Peyer's patch (tissue), 4 donors: Measurements from ENCODE around the gene PDE4D. TPM values are rescaled to one million over a fixed set of nuclear protein-coding genes. Genes with fewer than 3 reads are reported as not detected.

Experiments used
- DNase-seq, 3 donors: peaks; one replicate each; pipeline ENCODE4 v3.0.0-alpha.2; 2017 to 2019
- H3K27ac ChIP-seq, 4 donors: fragments of 200-600 bp; sonication (generic); one replicate each; pipeline ENCODE4 v1.5.1; 2016 to 2019
- H3K27me3 ChIP-seq, 2 donors: fragments of 200-600 bp; sonication (generic); one replicate each; pipeline ENCODE4 v1.5.1; 2019
- H3K36me3 ChIP-seq, 3 donors: fragments of 200-600 bp; sonication (generic); one replicate each; pipeline ENCODE4 v1.5.1; 2016 to 2019
- H3K4me1 ChIP-seq, 4 donors: fragments of 200-600 bp; sonication (generic); one replicate each; pipeline ENCODE4 v1.5.1; 2016 to 2019
- H3K4me3 ChIP-seq, 4 donors: fragments of 200-600 bp; sonication (generic); 1 replicate in 3 of 4; 2 replicates in 1 of 4; pipeline ENCODE4 v1.5.1; 2016 to 2019; ENCODE audit warnings: mild to moderate bottlenecking in 1 of 4
- H3K9me3 ChIP-seq, 4 donors: fragments of 200-600 bp; sonication (generic); one replicate each; pipeline ENCODE4 v1.5.1; 2016 to 2019; ENCODE audit warnings: mild to moderate bottlenecking in 1 of 4
- CTCF ChIP-seq, 6 experiments: fragments of 450-650 bp in 4 of 6; fragments of 200-600 bp in 2 of 6; sonication (generic) in 1 of 6; IDR thresholded peaks; one replicate each; pipeline ENCODE4 v1.5.1; 2017 to 2019; ENCODE audit warnings: antibody characterized with exemption in 6 of 6, mild to moderate bottlenecking in 3 of 6, moderate library complexity in 1 of 6
- POLR2A ChIP-seq, 2 donors: fragments of 450-650 bp; IDR thresholded peaks; one replicate each; pipeline ENCODE4 v1.5.1; 2017; ENCODE audit warnings: antibody characterized with exemption in 2 of 2, mild to moderate bottlenecking in 2 of 2, moderate library complexity in 2 of 2
- total RNA-seq, 4 donors: library from RNA; depleted of rRNA; stranded (reverse); fragments of >200 nt; gene quantifications; one replicate each; pipeline ENCODE4 v1.1.0, GENCODE V29; 2016

PDE4D gene
- total RNA-seq, 4 donors from 2014 or later = 19.8 to 89.1 (median 43.9) TPM

GRCh38 chr5:59332236-59332973 is 561.1 kb downstream of the PDE4D start:
- H3K36me3 ChIP-seq = no peaks in the 10 kb centered on the region
- TF ChIP-seq CTCF (IDR thresholded peaks at IDR 0.05) (no peak), POLR2A (IDR thresholded peaks at IDR 0.05) (no peak)
- H3K4me3 ChIP-seq = no peak overlapping the region
- no peak for DNase-seq
- H3K4me1 ChIP-seq = peaks cover 0 to 8% (median 0%) of the 10 kb centered on the region in 4 donors
- H3K27ac ChIP-seq = no peak overlapping the region
- H3K9me3 ChIP-seq = no peaks in the 10 kb centered on the region
- H3K27me3 ChIP-seq = no peaks in the 10 kb centered on the region

GRCh38 chr5:59330680-59331079 is 562.8 kb downstream of the PDE4D start:
- Histone ChIP-seq H3K4me1 (peaks cover 0 to 8% (median 0%) of the 10 kb centered on the region in 4 donors), H3K4me3 (no peak overlapping the region), H3K9me3 (no peaks in the 10 kb centered on the region), H3K27ac (no peak overlapping the region), H3K36me3 (no peaks in the 10 kb centered on the region), H3K27me3 (no peaks in the 10 kb centered on the region)
- DNase-seq = no peak
- TF ChIP-seq POLR2A (IDR thresholded peaks at IDR 0.05) (no peak), CTCF (IDR thresholded peaks at IDR 0.05) (no peak)

- no peak overlapping the region for H3K27ac ChIP-seq
Measured at GRCh38 chr5:59328709-59329296, 564.7 kb downstream of the PDE4D start.

GRCh38 chr5:59327191-59327980 is 566.1 kb downstream of the PDE4D start:
- Histone ChIP-seq H3K27me3 (no peaks in the 10 kb centered on the region), H3K27ac (no peak overlapping the region), H3K9me3 (no peaks in the 10 kb centered on the region), H3K4me3 (no peak overlapping the region), H3K4me1 (peaks cover 0 to 15% (median 0%) of the 10 kb centered on the region in 4 donors), H3K36me3 (no peaks in the 10 kb centered on the region)
- DNase-seq = no peak
- TF ChIP-seq CTCF (IDR thresholded peaks at IDR 0.05) = no peak
- no peak for TF ChIP-seq POLR2A (IDR thresholded peaks at IDR 0.05)

More at GRCh38 chr5:59328709-59329296, 564.7 kb downstream of the PDE4D start:
- no peaks in the 10 kb centered on the region for H3K9me3 ChIP-seq
- peaks cover 0 to 8% (median 0%) of the 10 kb centered on the region in 4 donors for H3K4me1 ChIP-seq
- DNase-seq = no peak
- no peak overlapping the region for H3K4me3 ChIP-seq
- no peak for TF ChIP-seq POLR2A (IDR thresholded peaks at IDR 0.05)
- no peak for TF ChIP-seq CTCF (IDR thresholded peaks at IDR 0.05)
- no peaks in the 10 kb centered on the region for H3K36me3 ChIP-seq
- H3K27me3 ChIP-seq = no peaks in the 10 kb centered on the region

- no peaks in the 10 kb centered on the region for H3K9me3 ChIP-seq
- no peak overlapping the region for H3K4me3 ChIP-seq
- no peak for TF ChIP-seq POLR2A (IDR thresholded peaks at IDR 0.05)
- no peaks in the 10 kb centered on the region for H3K36me3 ChIP-seq
- no peak for DNase-seq
- peaks cover 0 to 23% (median 0%) of the 10 kb centered on the region in 4 donors for H3K4me1 ChIP-seq
- no peak overlapping the region for H3K27ac ChIP-seq
- no peaks in the 10 kb centered on the region for H3K27me3 ChIP-seq
Measured at GRCh38 chr5:59326596-59326995, 566.9 kb downstream of the PDE4D start.

GRCh38 chr5:59325070-59325469 is 568.5 kb downstream of the PDE4D start:
- no peak overlapping the region for H3K27ac ChIP-seq
- H3K4me3 ChIP-seq = no peak overlapping the region
- no peaks in the 10 kb centered on the region for H3K9me3 ChIP-seq
- no peaks in the 10 kb centered on the region for H3K36me3 ChIP-seq
- no peak for TF ChIP-seq POLR2A (IDR thresholded peaks at IDR 0.05)
- TF ChIP-seq CTCF (IDR thresholded peaks at IDR 0.05) = no peak
- no peak for DNase-seq
- peaks cover 0 to 30% (median 0%) of the 10 kb centered on the region in 4 donors for H3K4me1 ChIP-seq
- no peaks in the 10 kb centered on the region for H3K27me3 ChIP-seq
